ENCODE measurements around the gene C1QTNF8. TPM values are rescaled to one million over a fixed set of nuclear protein-coding genes. Genes with fewer than 3 reads are reported as not detected.

The C1QTNF8 gene
- total and polyA plus RNA-seq, 2 of the 8 experiments (the other 6 are each of a cell fraction or from before 2014, with no cell fraction given), result not detected

GRCh38 chr16:1107141-1107540 is 11.1 kb upstream of the C1QTNF8 start (continued):
- TF ChIP-seq EZH2 (IDR thresholded peaks at IDR 0.05; ENCODE audit: low read depth, low read length, severe bottlenecking) (no peak), HDAC2 (IDR thresholded peaks at IDR 0.05; ENCODE audit: borderline replicate concordance in 1 of 2, low read depth in 2 of 2, low read length in 2 of 2) (no peak), BACH1 (IDR thresholded peaks at IDR 0.05; ENCODE audit: low read length) (no peak), BRCA1 (IDR thresholded peaks at IDR 0.05; ENCODE audit: low read depth, low read length) (no peak), TBP (IDR thresholded peaks at IDR 0.05; ENCODE audit: low read depth, low read length) (no peak), POLR2A (IDR thresholded peaks at IDR 0.05; ENCODE audit: control extremely low read depth in 1 of 2, low read depth in 2 of 2, low read length in 2 of 2) (no peak)

Measured in H1 (cell line).